Measurements from ENCODE around the gene GMDS. TPM values are rescaled to one million over a fixed set of nuclear protein-coding genes. Genes with fewer than 3 reads are reported as not detected.

Gene GMDS
- total RNA-seq, 1 experiment from 2014 or later = 35.0 TPM

DNA sequence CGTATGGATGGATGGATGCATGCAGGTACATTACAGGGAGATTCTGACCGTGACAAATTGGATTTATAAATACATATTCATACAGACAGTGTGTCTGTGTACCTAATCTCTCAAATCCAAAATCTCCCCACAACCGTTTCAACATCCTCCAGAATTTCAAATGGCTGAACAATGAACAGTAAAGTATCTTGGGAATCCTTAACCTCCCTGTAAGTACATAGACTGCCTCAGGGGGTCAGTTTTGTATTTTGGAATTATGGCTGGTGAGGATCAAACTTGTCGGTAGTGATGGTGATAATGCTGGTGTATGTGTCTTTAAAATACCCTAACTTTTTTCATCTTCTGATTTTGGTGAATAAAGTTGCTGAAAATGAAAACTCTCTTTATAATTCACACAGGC lies 389.5 kb downstream of the GMDS start:
- ChIA-PET POLR2A (no interaction called here), CTCF (interaction anchor here (1.1 kb wide), 2 partner anchors 15 to 498 kb away, joined by 3 to 4 read pairs; no protein-coding TSS in a partner anchor)
- DNase-seq (ENCODE audit: low spot score) (no peak), ATAC-seq (no peak)
- H3K4me3 Mint-ChIP-seq = no peak overlapping the region
- H3K27me3 Mint-ChIP-seq (ENCODE audit: low read depth) = no peaks in the 10 kb centered on the region
- no peaks in the 10 kb centered on the region for H3K36me3 Mint-ChIP-seq
- no peak for TF ChIP-seq CBFB (CRISPR knock-in tag; IDR thresholded peaks at IDR 0.05; ENCODE audit: low read depth)
- TF ChIP-seq, protein P1, sequence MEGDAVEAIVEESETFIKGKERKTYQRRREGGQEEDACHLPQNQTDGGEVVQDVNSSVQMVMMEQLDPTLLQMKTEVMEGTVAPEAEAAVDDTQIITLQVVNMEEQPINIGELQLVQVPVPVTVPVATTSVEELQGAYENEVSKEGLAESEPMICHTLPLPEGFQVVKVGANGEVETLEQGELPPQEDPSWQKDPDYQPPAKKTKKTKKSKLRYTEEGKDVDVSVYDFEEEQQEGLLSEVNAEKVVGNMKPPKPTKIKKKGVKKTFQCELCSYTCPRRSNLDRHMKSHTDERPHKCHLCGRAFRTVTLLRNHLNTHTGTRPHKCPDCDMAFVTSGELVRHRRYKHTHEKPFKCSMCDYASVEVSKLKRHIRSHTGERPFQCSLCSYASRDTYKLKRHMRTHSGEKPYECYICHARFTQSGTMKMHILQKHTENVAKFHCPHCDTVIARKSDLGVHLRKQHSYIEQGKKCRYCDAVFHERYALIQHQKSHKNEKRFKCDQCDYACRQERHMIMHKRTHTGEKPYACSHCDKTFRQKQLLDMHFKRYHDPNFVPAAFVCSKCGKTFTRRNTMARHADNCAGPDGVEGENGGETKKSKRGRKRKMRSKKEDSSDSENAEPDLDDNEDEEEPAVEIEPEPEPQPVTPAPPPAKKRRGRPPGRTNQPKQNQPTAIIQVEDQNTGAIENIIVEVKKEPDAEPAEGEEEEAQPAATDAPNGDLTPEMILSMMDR (IDR thresholded peaks at IDR 0.05) = no peak
- no peak for TF ChIP-seq KAT7 (CRISPR knock-in tag; IDR thresholded peaks at IDR 0.05; ENCODE audit: borderline replicate concordance)
- TF ChIP-seq SMAD4 (CRISPR knock-in tag; IDR thresholded peaks at IDR 0.05) = no peak
- TF ChIP-seq MYBL2 (CRISPR knock-in tag; IDR thresholded peaks at IDR 0.05) = no peak
- TF ChIP-seq NR3C1 (CRISPR knock-in tag; conservative IDR thresholded peaks at IDR 0.05; ENCODE audit: low read depth) = no peak
- no peak for TF ChIP-seq RORB (CRISPR knock-in tag; IDR thresholded peaks at IDR 0.05)
- no peak for TF ChIP-seq FOXK1 (CRISPR knock-in tag; IDR thresholded peaks at IDR 0.05)
- H3K9me3 Mint-ChIP-seq = no peaks in the 10 kb centered on the region
- peaks cover 43% of the 10 kb centered on the region for H3K4me1 Mint-ChIP-seq
- H3K27ac Mint-ChIP-seq = no peak overlapping the region

DNA sequence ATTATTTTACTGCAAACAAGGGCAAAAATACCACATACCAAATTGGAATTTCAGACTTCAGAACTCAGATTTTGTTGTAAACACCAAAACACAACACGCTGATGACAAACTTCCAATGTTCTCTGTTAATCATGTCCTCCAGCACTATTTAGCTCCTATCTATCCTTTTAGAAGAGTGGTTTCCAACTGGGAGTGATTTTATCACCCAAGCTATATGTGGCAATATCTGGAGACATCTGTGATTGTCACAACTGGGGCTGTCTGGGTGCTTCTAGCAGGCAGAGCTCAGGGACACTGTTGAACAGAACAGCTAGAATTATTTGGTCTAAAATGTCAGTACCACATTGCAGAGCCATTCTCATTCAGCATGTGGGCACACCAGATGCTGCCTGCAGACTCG lies 391.1 kb downstream of the GMDS start:
- CTCF ChIA-PET = no interaction called here
- Mint-ChIP-seq H3K27me3 (ENCODE audit: low read depth) (no peaks in the 10 kb centered on the region), H3K27ac (no peak overlapping the region), H3K9me3 (no peaks in the 10 kb centered on the region), H3K4me3 (no peak overlapping the region), H3K36me3 (no peaks in the 10 kb centered on the region), H3K4me1 (peaks cover 43% of the 10 kb centered on the region)
- POLR2A ChIA-PET = no interaction called here
- DNase-seq (ENCODE audit: low spot score) = no peak
- no peak for ATAC-seq
- TF ChIP-seq NR3C1 (CRISPR knock-in tag; conservative IDR thresholded peaks at IDR 0.05; ENCODE audit: low read depth) = no peak
- TF ChIP-seq FOXJ3 (CRISPR knock-in tag; IDR thresholded peaks at IDR 0.05; ENCODE audit: borderline replicate concordance) = no peak
- TF ChIP-seq, protein P2, sequence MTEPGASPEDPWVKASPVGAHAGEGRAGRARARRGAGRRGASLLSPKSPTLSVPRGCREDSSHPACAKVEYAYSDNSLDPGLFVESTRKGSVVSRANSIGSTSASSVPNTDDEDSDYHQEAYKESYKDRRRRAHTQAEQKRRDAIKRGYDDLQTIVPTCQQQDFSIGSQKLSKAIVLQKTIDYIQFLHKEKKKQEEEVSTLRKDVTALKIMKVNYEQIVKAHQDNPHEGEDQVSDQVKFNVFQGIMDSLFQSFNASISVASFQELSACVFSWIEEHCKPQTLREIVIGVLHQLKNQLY (CRISPR knock-in tag; IDR thresholded peaks at IDR 0.05) = no peak
- TF ChIP-seq, protein P3, sequence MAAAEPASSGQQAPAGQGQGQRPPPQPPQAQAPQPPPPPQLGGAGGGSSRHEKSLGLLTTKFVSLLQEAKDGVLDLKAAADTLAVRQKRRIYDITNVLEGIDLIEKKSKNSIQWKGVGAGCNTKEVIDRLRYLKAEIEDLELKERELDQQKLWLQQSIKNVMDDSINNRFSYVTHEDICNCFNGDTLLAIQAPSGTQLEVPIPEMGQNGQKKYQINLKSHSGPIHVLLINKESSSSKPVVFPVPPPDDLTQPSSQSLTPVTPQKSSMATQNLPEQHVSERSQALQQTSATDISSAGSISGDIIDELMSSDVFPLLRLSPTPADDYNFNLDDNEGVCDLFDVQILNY (CRISPR knock-in tag; IDR thresholded peaks at IDR 0.05) = no peak
- TF ChIP-seq, protein P4, sequence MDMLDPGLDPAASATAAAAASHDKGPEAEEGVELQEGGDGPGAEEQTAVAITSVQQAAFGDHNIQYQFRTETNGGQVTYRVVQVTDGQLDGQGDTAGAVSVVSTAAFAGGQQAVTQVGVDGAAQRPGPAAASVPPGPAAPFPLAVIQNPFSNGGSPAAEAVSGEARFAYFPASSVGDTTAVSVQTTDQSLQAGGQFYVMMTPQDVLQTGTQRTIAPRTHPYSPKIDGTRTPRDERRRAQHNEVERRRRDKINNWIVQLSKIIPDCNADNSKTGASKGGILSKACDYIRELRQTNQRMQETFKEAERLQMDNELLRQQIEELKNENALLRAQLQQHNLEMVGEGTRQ (CRISPR knock-in tag; IDR thresholded peaks at IDR 0.05) = no peak
- TF ChIP-seq, protein P5, sequence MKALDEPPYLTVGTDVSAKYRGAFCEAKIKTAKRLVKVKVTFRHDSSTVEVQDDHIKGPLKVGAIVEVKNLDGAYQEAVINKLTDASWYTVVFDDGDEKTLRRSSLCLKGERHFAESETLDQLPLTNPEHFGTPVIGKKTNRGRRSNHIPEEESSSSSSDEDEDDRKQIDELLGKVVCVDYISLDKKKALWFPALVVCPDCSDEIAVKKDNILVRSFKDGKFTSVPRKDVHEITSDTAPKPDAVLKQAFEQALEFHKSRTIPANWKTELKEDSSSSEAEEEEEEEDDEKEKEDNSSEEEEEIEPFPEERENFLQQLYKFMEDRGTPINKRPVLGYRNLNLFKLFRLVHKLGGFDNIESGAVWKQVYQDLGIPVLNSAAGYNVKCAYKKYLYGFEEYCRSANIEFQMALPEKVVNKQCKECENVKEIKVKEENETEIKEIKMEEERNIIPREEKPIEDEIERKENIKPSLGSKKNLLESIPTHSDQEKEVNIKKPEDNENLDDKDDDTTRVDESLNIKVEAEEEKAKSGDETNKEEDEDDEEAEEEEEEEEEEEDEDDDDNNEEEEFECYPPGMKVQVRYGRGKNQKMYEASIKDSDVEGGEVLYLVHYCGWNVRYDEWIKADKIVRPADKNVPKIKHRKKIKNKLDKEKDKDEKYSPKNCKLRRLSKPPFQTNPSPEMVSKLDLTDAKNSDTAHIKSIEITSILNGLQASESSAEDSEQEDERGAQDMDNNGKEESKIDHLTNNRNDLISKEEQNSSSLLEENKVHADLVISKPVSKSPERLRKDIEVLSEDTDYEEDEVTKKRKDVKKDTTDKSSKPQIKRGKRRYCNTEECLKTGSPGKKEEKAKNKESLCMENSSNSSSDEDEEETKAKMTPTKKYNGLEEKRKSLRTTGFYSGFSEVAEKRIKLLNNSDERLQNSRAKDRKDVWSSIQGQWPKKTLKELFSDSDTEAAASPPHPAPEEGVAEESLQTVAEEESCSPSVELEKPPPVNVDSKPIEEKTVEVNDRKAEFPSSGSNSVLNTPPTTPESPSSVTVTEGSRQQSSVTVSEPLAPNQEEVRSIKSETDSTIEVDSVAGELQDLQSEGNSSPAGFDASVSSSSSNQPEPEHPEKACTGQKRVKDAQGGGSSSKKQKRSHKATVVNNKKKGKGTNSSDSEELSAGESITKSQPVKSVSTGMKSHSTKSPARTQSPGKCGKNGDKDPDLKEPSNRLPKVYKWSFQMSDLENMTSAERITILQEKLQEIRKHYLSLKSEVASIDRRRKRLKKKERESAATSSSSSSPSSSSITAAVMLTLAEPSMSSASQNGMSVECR (CRISPR knock-in tag; IDR thresholded peaks at IDR 0.05; ENCODE audit: borderline replicate concordance) = no peak
- TF ChIP-seq, protein P6, sequence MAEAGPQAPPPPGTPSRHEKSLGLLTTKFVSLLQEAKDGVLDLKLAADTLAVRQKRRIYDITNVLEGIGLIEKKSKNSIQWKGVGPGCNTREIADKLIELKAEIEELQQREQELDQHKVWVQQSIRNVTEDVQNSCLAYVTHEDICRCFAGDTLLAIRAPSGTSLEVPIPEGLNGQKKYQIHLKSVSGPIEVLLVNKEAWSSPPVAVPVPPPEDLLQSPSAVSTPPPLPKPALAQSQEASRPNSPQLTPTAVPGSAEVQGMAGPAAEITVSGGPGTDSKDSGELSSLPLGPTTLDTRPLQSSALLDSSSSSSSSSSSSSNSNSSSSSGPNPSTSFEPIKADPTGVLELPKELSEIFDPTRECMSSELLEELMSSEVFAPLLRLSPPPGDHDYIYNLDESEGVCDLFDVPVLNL (CRISPR knock-in tag; IDR thresholded peaks at IDR 0.05; ENCODE audit: borderline replicate concordance, low read depth) = no peak
- no peak for TF ChIP-seq NR1H2 (CRISPR knock-in tag; IDR thresholded peaks at IDR 0.05)
- no peak for TF ChIP-seq ZBTB21 (CRISPR knock-in tag; IDR thresholded peaks at IDR 0.05; ENCODE audit: borderline replicate concordance)
- TF ChIP-seq, protein P7, sequence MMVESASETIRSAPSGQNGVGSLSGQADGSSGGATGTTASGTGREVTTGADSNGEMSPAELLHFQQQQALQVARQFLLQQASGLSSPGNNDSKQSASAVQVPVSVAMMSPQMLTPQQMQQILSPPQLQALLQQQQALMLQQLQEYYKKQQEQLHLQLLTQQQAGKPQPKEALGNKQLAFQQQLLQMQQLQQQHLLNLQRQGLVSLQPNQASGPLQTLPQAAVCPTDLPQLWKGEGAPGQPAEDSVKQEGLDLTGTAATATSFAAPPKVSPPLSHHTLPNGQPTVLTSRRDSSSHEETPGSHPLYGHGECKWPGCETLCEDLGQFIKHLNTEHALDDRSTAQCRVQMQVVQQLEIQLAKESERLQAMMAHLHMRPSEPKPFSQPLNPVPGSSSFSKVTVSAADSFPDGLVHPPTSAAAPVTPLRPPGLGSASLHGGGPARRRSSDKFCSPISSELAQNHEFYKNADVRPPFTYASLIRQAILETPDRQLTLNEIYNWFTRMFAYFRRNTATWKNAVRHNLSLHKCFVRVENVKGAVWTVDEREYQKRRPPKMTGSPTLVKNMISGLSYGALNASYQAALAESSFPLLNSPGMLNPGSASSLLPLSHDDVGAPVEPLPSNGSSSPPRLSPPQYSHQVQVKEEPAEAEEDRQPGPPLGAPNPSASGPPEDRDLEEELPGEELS (CRISPR knock-in tag; IDR thresholded peaks at IDR 0.05) = no peak
- no peak for TF ChIP-seq ESRRA (CRISPR knock-in tag; IDR thresholded peaks at IDR 0.05; ENCODE audit: borderline replicate concordance)
- TF ChIP-seq, protein P8, sequence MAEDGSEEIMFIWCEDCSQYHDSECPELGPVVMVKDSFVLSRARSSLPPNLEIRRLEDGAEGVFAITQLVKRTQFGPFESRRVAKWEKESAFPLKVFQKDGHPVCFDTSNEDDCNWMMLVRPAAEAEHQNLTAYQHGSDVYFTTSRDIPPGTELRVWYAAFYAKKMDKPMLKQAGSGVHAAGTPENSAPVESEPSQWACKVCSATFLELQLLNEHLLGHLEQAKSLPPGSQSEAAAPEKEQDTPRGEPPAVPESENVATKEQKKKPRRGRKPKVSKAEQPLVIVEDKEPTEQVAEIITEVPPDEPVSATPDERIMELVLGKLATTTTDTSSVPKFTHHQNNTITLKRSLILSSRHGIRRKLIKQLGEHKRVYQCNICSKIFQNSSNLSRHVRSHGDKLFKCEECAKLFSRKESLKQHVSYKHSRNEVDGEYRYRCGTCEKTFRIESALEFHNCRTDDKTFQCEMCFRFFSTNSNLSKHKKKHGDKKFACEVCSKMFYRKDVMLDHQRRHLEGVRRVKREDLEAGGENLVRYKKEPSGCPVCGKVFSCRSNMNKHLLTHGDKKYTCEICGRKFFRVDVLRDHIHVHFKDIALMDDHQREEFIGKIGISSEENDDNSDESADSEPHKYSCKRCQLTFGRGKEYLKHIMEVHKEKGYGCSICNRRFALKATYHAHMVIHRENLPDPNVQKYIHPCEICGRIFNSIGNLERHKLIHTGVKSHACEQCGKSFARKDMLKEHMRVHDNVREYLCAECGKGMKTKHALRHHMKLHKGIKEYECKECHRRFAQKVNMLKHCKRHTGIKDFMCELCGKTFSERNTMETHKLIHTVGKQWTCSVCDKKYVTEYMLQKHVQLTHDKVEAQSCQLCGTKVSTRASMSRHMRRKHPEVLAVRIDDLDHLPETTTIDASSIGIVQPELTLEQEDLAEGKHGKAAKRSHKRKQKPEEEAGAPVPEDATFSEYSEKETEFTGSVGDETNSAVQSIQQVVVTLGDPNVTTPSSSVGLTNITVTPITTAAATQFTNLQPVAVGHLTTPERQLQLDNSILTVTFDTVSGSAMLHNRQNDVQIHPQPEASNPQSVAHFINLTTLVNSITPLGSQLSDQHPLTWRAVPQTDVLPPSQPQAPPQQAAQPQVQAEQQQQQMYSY (CRISPR knock-in tag; IDR thresholded peaks at IDR 0.05) = no peak

Data from WTC11 (cell line).